Measurements from ENCODE around the gene ADCYAP1R1. TPM values are rescaled to one million over a fixed set of nuclear protein-coding genes. Genes with fewer than 3 reads are reported as not detected.

Gene ADCYAP1R1
- total RNA-seq, 1 experiment from 2014 or later, result 8.9 TPM

GRCh38 chr7:31020652-31021051 lies 31.5 kb upstream of the ADCYAP1R1 start:
- peaks cover 36 to 39% of the 10 kb centered on the region in 2 experiments for H3K4me1 Mint-ChIP-seq
- Histone ChIP-seq H3K9me3 (ENCODE audit: control insufficient read depth, low read depth, low read length) (no peaks in the 10 kb centered on the region), H3K27me3 (ENCODE audit: insufficient read depth, low read length) (no peaks in the 10 kb centered on the region), H3K18ac (ENCODE audit: insufficient read length, low read depth, low read length) (no peak overlapping the region), H3K9ac (ENCODE audit: extremely low read depth, insufficient read length, low read length) (no peak overlapping the region), H3K4me1 (ENCODE audit: insufficient read depth, low read length) (peaks cover 8% of the 10 kb centered on the region), H3K79me1 (ENCODE audit: insufficient read depth, low read depth, low read length, poor library complexity, severe bottlenecking) (no peaks in the 10 kb centered on the region), H3K79me2 (ENCODE audit: insufficient read depth, low read length) (no peaks in the 10 kb centered on the region), H4K5ac (ENCODE audit: insufficient read length, low read depth, low read length) (no peak overlapping the region), H4K8ac (replicated peaks; ENCODE audit: insufficient read length, low read depth, low read length) (no peak overlapping the region), H2BK15ac (ENCODE audit: low read depth, low read length) (no peak overlapping the region), H2BK120ac (ENCODE audit: low read depth, low read length, poor library complexity, severe bottlenecking) (no peak overlapping the region), H3T11ph (ENCODE audit: low read length) (no peak overlapping the region), H2AK5ac (ENCODE audit: insufficient read length, low read length) (no peak overlapping the region), H3K27ac (ENCODE audit: insufficient read length, low read depth, low read length) (no peak overlapping the region), H4K20me1 (ENCODE audit: control insufficient read depth, insufficient read depth, insufficient read length) (peaks cover 2% of the 10 kb centered on the region), H3K23ac (ENCODE audit: insufficient read length, low read depth, low read length) (no peak overlapping the region), H2BK12ac (ENCODE audit: insufficient read length, low read depth, low read length) (no peak overlapping the region), H3K56ac (ENCODE audit: insufficient read length, low read depth, low read length) (no peak overlapping the region), H2BK20ac (ENCODE audit: low read depth, low read length, poor library complexity, severe bottlenecking) (no peak overlapping the region), H2AFZ (ENCODE audit: low read length) (no peak overlapping the region), H2BK5ac (ENCODE audit: insufficient read length, low read length) (no peak overlapping the region), H3K14ac (ENCODE audit: insufficient read depth, low read length) (no peak overlapping the region), H4K91ac (ENCODE audit: insufficient read length, low read depth, low read length) (no peak overlapping the region), H3K23me2 (ENCODE audit: insufficient read length, low read depth, low read length, poor library complexity, severe bottlenecking) (no peaks in the 10 kb centered on the region), H3K4me2 (ENCODE audit: insufficient read depth, insufficient read length, low read length) (no peak overlapping the region), H3K4ac (ENCODE audit: low read depth, low read length) (no peak overlapping the region)
- DNase-seq, result peak; percentile 56
- no peaks in the 10 kb centered on the region for H3K9me3 Mint-ChIP-seq
- no peak overlapping the region; a peak in 1 of 5 replicates for H3K4me3 Mint-ChIP-seq
- no peaks in the 10 kb centered on the region for H3K36me3 Mint-ChIP-seq (ENCODE audit: insufficient read depth in 1 of 3, low read depth in 3 of 3)
- no peak for TF ChIP-seq CTCF (conservative IDR thresholded peaks at IDR 0.05)
- H3K27me3 Mint-ChIP-seq (ENCODE audit: low read depth), result peaks cover 6% of the 10 kb centered on the region; the same call in 1 of the 2 replicates
- H3K27ac Mint-ChIP-seq, result peak overlapping the region in 2 of 3 experiments; percentile 9 to 71; a peak in 3 of 7 replicates
- no CpG with 5 or more reads among the region's 3 CpGs for WGBS (ENCODE audit: extremely low coverage, insufficient read length, low lambda C conversion rate)
